Parathyroid adenoma (tissue), 2 donors: ENCODE data around the gene RIPOR2.
"Not testable (repeated sequence)": the region's sequence is repeated elsewhere in the genome, so short reads cannot be mapped to it uniquely, and the experiment has no call there.

Experiments used
- H2AFZ ChIP-seq: fragments of 300-600 bp; sonication (generic); one replicate; pipeline ENCODE4 v1.7.0; 2017; ENCODE audit warnings: antibody characterized with exemption, mild to moderate bottlenecking
- H3K27ac ChIP-seq: fragments of 300-600 bp; sonication (generic); one replicate; pipeline ENCODE4 v1.7.0; 2017
- H3K27me3 ChIP-seq: fragments of 300-600 bp; sonication (generic); one replicate; pipeline ENCODE4 v1.7.0; 2017; ENCODE audit warnings: low read length; ENCODE audit not compliant: control insufficient read depth, insufficient read depth
- H3K36me3 ChIP-seq: fragments of 300-600 bp; sonication (generic); one replicate; pipeline ENCODE4 v1.7.0; 2017; ENCODE audit warnings: low read length; ENCODE audit not compliant: control insufficient read depth, insufficient read depth
- H3K4me1 ChIP-seq: fragments of 300-600 bp; sonication (generic); one replicate; pipeline ENCODE4 v1.7.0; 2017; ENCODE audit warnings: control low read depth
- H3K4me2 ChIP-seq: fragments of 300-600 bp; sonication (generic); one replicate; pipeline ENCODE4 v1.7.0; 2017; ENCODE audit warnings: low read length
- H3K4me3 ChIP-seq: fragments of 300-600 bp; sonication (generic); one replicate; pipeline ENCODE4 v1.7.0; 2017; ENCODE audit warnings: low read depth, low read length
- H3K79me2 ChIP-seq: fragments of 300-600 bp; sonication (generic); one replicate; pipeline ENCODE4 v1.7.0; 2017; ENCODE audit warnings: control low read depth
- H3K9ac ChIP-seq: fragments of 300-600 bp; sonication (generic); one replicate; pipeline ENCODE4 v1.7.0; 2017; ENCODE audit warnings: mild to moderate bottlenecking
- H3K9me3 ChIP-seq: fragments of 300-600 bp; sonication (generic); one replicate; pipeline ENCODE4 v1.7.0; 2017; ENCODE audit warnings: low read length; ENCODE audit not compliant: control insufficient read depth
- TF ChIP-seq, protein P1 (sequence below): fragments of 300-600 bp; sonication (generic); IDR thresholded peaks from one replicate; pipeline ENCODE4 v1.7.0; 2017; ENCODE audit warnings: antibody characterized with exemption, mild to moderate bottlenecking
- donor health status: primary hyperparathyroidism.

Gene RIPOR2

DNA sequence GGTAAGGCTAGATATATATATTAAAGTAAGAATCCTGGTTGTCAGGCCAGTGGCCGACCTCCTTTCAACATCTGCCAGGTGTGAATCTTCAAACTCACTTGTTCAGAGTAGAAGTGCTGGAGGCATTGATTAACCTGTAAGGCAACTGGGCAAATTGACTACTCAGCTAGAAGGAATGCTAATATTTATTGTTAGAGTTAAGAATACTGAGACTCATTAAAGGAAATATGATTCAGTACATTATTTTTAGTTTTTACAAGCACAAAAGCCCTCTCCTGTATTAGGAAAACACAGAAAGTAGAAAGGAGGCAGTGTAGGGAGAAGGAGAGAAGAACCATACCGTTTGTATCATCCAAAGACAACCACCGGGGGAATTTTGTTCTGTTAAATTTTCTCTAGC is 53.5 kb downstream of the RIPOR2 start:
- no peaks in the 10 kb centered on the region for H3K4me1 ChIP-seq
- no peaks in the 10 kb centered on the region for H3K9me3 ChIP-seq

DNA sequence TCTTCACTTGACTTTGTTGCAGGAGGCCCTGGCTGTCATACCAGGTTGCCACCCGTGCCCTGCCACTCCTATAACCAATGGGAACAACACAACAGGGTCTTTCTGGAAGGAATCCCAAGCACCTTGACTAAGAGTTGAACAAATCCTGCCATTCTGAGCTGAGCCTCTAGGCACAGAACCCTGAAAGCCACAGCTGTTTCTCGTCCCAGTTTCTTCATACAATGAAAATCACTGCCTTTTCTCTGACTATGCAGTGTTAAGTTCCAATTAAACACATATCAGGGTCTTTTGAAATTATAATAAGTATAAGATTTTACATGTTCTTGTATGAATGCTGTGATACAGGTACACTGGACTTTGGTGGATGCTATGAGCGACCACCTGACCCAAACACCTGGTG is 54.4 kb downstream of the RIPOR2 start:
- no peaks in the 10 kb centered on the region for H3K27me3 ChIP-seq
- H3K79me2 ChIP-seq = no peaks in the 10 kb centered on the region
- H3K4me1 ChIP-seq = no peaks in the 10 kb centered on the region
- H3K9me3 ChIP-seq = no peaks in the 10 kb centered on the region
- no peak overlapping the region for H2AFZ ChIP-seq
- TF ChIP-seq, protein P1, sequence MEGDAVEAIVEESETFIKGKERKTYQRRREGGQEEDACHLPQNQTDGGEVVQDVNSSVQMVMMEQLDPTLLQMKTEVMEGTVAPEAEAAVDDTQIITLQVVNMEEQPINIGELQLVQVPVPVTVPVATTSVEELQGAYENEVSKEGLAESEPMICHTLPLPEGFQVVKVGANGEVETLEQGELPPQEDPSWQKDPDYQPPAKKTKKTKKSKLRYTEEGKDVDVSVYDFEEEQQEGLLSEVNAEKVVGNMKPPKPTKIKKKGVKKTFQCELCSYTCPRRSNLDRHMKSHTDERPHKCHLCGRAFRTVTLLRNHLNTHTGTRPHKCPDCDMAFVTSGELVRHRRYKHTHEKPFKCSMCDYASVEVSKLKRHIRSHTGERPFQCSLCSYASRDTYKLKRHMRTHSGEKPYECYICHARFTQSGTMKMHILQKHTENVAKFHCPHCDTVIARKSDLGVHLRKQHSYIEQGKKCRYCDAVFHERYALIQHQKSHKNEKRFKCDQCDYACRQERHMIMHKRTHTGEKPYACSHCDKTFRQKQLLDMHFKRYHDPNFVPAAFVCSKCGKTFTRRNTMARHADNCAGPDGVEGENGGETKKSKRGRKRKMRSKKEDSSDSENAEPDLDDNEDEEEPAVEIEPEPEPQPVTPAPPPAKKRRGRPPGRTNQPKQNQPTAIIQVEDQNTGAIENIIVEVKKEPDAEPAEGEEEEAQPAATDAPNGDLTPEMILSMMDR = no peak
- H3K9ac ChIP-seq = no peak overlapping the region
- no peak overlapping the region for H3K27ac ChIP-seq
- no peak overlapping the region for H3K4me3 ChIP-seq
- H3K36me3 ChIP-seq = no peaks in the 10 kb centered on the region
- H3K4me2 ChIP-seq = no peak overlapping the region

More for the DNA sequence above, 53.5 kb downstream of the RIPOR2 start:
- no peak overlapping the region for H3K4me3 ChIP-seq
- H2AFZ ChIP-seq = no peak overlapping the region
- TF ChIP-seq, protein P1 = no peak
- H3K27me3 ChIP-seq = no peaks in the 10 kb centered on the region
- H3K9ac ChIP-seq = no peak overlapping the region
- H3K36me3 ChIP-seq = no peaks in the 10 kb centered on the region
- H3K27ac ChIP-seq = no peak overlapping the region
- no peak overlapping the region for H3K4me2 ChIP-seq
- no peaks in the 10 kb centered on the region for H3K79me2 ChIP-seq

DNA sequence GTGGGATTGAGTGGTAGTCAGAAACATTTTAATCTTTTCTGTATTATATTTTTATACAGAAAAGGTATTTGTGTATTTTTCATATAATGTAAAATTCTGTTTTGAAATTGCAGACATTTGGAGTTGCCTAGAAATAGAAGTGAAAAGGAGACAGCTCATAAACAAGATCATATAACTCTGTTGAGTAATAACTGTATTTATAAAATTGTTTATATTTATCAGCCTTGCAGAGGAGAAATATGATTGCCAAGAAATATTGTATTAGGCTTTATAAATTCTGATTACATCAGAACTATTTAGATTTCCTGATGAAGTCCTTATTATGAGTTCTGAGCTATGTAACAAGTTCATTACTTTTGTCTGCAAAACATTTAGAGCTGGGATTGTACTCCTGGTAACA is 55.3 kb downstream of the RIPOR2 start:
- Histone ChIP-seq H3K4me2 (no peak overlapping the region), H3K4me3 (no peak overlapping the region), H3K27me3 (no peaks in the 10 kb centered on the region), H3K79me2 (no peaks in the 10 kb centered on the region), H3K36me3 (no peaks in the 10 kb centered on the region), H3K27ac (no peak overlapping the region), H2AFZ (no peak overlapping the region), H3K9me3 (no peaks in the 10 kb centered on the region), H3K4me1 (no peaks in the 10 kb centered on the region), H3K9ac (no peak overlapping the region)
- TF ChIP-seq, protein P1 = no peak

DNA sequence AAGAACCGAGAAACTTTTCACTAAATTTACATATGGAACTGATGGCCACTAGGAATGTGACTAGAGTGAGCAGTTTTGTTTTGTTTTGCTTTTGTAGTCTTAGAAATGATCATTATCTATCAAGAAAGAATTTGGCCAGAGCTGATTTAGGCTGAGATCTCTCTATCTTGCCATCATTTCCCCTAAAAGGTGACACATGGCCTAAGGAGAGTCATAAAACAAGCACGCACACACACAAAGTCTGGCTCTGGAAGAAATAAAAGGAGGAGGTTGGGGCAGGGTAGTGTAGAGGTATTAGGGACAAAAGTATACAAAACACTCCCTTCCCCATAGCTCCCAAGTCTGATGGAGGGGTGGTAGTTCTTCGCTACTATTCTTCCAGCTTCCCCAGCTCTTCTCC is 56.4 kb downstream of the RIPOR2 start:
- Histone ChIP-seq H3K4me3 (no peak overlapping the region), H3K36me3 (no peaks in the 10 kb centered on the region), H3K9me3 (no peaks in the 10 kb centered on the region), H3K79me2 (no peaks in the 10 kb centered on the region), H3K4me1 (no peaks in the 10 kb centered on the region), H3K4me2 (no peak overlapping the region), H3K27me3 (no peaks in the 10 kb centered on the region), H3K27ac (no peak overlapping the region), H2AFZ (no peak overlapping the region), H3K9ac (no peak overlapping the region)
- TF ChIP-seq, protein P1 = no peak

DNA sequence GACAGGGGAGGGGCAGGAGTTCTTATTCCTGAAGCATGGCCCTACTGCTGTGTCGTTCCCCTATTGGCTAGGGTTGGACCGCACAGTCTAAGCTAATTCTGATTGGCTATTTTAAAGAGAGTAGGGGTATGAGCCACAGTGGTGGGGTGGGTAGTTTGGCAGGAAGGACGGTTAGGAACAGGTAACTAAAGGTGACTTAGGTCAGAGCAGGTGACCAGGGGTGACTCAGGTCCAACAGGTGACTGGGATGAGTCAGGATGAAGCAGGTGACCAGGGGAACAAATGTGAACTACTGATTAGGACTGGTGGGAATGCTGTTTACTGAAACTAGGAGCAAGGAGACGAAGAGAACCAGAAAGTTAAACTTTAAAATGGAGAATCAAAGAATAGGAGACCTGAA is 58.0 kb downstream of the RIPOR2 start:
- H3K79me2 ChIP-seq, H3K9me3 ChIP-seq, H3K9ac ChIP-seq, H2AFZ ChIP-seq, H3K27ac ChIP-seq, H3K36me3 ChIP-seq, H3K4me2 ChIP-seq, H3K4me3 ChIP-seq, H3K4me1 ChIP-seq, H3K27me3 ChIP-seq: not testable (repeated sequence)
